Karpas-422 (cell line): ENCODE data around the gene TLK1. TPM values are rescaled to one million over a fixed set of nuclear protein-coding genes. Genes with fewer than 3 reads are reported as not detected.
"Not testable (repeated sequence)": the region's sequence is repeated elsewhere in the genome, so short reads cannot be mapped to it uniquely, and the experiment has no call there.

Experiments used
- DNase-seq: peaks from one replicate; pipeline ENCODE4 v3.0.0-alpha.2; 2015
- H2AFZ ChIP-seq: fragments of 200-600 bp; sonication (generic); 2 replicates; pipeline ENCODE4 v1.6.1; 2014; ENCODE audit warnings: antibody characterized with exemption, low read length, mixed read lengths
- H3K27ac ChIP-seq: fragments of 200-600 bp; sonication (generic); 2 replicates; pipeline ENCODE4 v1.5.1; 2014; ENCODE audit warnings: mild to moderate bottlenecking, low read length, moderate library complexity
- H3K27me3 ChIP-seq: fragments of 200-600 bp; sonication (generic); 2 replicates; pipeline ENCODE4 v1.6.1; 2014; ENCODE audit warnings: low read length, mixed read lengths
- H3K36me3 ChIP-seq: fragments of 200-600 bp; sonication (generic); 2 replicates; pipeline ENCODE4 v1.6.1; 2014; ENCODE audit warnings: low read length, mixed read lengths; ENCODE audit not compliant: insufficient read depth
- H3K4me1 ChIP-seq: fragments of 200-600 bp; sonication (generic); 2 replicates; pipeline ENCODE4 v1.6.1; 2014; ENCODE audit warnings: mild to moderate bottlenecking, low read length, mixed read lengths
- H3K4me2 ChIP-seq: fragments of 200-600 bp; sonication (generic); 2 replicates; pipeline ENCODE4 v1.6.1; 2014; ENCODE audit warnings: low read length, low read depth, mild to moderate bottlenecking; ENCODE audit not compliant: poor library complexity, severe bottlenecking
- H3K4me3 ChIP-seq: fragments of 200-600 bp; sonication (generic); 2 replicates; pipeline ENCODE4 v1.5.1; 2014; ENCODE audit warnings: mild to moderate bottlenecking, antibody characterized with exemption, low read length, mixed read lengths
- H3K79me2 ChIP-seq: fragments of 200-600 bp; sonication (generic); 2 replicates; pipeline ENCODE4 v1.6.1; 2014; ENCODE audit warnings: mild to moderate bottlenecking, low read length, mixed read lengths
- H3K9ac ChIP-seq: fragments of 200-600 bp; sonication (generic); 2 replicates; pipeline ENCODE4 v1.6.0; 2014; ENCODE audit warnings: low read length
- H3K9me2 ChIP-seq: fragments of 200-600 bp; sonication (generic), shearing (Covaris generic); replicated peaks from 2 replicates; pipeline ENCODE4 v1.6.0; 2014; ENCODE audit warnings: mild to moderate bottlenecking, low read length, moderate library complexity; ENCODE audit not compliant: insufficient read depth
- H3K9me3 ChIP-seq: fragments of 300-700, 200-600 bp; sonication (generic); 2 replicates; pipeline ENCODE4 v1.6.1; 2014; ENCODE audit warnings: low read length, mixed read lengths
- H4K20me1 ChIP-seq: fragments of 200-600 bp; sonication (generic); 2 replicates; pipeline ENCODE4 v1.6.1; 2014; ENCODE audit warnings: mild to moderate bottlenecking, antibody characterized with exemption, low read length, low read depth; ENCODE audit not compliant: insufficient read depth
- total RNA-seq: library from RNA; depleted of rRNA; stranded (reverse); fragments of >200 nt; shearing (Covaris generic); gene quantifications from 2 replicates; pipeline ENCODE4 v1.2.3, GENCODE V29; 2014; ENCODE audit warnings: low replicate concordance

The TLK1 gene
- total RNA-seq, 1 experiment from 2014 or later = 22.8 TPM

- H3K27me3 ChIP-seq = no peaks in the 10 kb centered on the region
Observed at GRCh38 chr2:171095014-171095582, 65.6 kb downstream of the TLK1 start.

GRCh38 chr2:171091517-171091916 lies 69.2 kb downstream of the TLK1 start:
- H3K36me3 ChIP-seq, H3K4me3 ChIP-seq, H4K20me1 ChIP-seq, H3K27me3 ChIP-seq, H3K9me3 ChIP-seq, H3K9me2 ChIP-seq, H3K4me2 ChIP-seq, H3K9ac ChIP-seq, H3K4me1 ChIP-seq, DNase-seq, H2AFZ ChIP-seq, H3K27ac ChIP-seq: not testable (repeated sequence)
- H3K79me2 ChIP-seq = peaks cover 96% of the 10 kb centered on the region

More at GRCh38 chr2:171095014-171095582, 65.6 kb downstream of the TLK1 start:
- H3K79me2 ChIP-seq = peaks cover 97% of the 10 kb centered on the region
- H3K36me3 ChIP-seq = peaks cover 15% of the 10 kb centered on the region; the same call in 1 of the 2 replicates
- H4K20me1 ChIP-seq = no peaks in the 10 kb centered on the region
- no peak overlapping the region for H3K9ac ChIP-seq
- no peak overlapping the region for H3K4me2 ChIP-seq
- peaks cover 4% of the 10 kb centered on the region; the same call in 1 of the 2 replicates for H3K4me1 ChIP-seq
- no peak for DNase-seq
- no peak overlapping the region for H2AFZ ChIP-seq
- no peak overlapping the region for H3K4me3 ChIP-seq
- no peaks in the 10 kb centered on the region for H3K9me2 ChIP-seq
- peaks cover 15% of the 10 kb centered on the region for H3K9me3 ChIP-seq
- no peak overlapping the region for H3K27ac ChIP-seq

- H2AFZ ChIP-seq = no peak overlapping the region
- peaks cover 7% of the 10 kb centered on the region; the same call in 1 of the 2 replicates for H3K4me1 ChIP-seq
- no peaks in the 10 kb centered on the region for H3K27me3 ChIP-seq
- 0 out of 2 replicates have a peak, but pooled peaks cover 3% of the 10 kb centered on the region for H3K36me3 ChIP-seq
- no peaks in the 10 kb centered on the region for H3K9me3 ChIP-seq
- DNase-seq = no peak
- peaks cover 96% of the 10 kb centered on the region for H3K79me2 ChIP-seq
- H3K4me3 ChIP-seq = no peak overlapping the region
- no peak overlapping the region for H3K4me2 ChIP-seq
- H3K9ac ChIP-seq = no peak overlapping the region
- H4K20me1 ChIP-seq = no peaks in the 10 kb centered on the region
- H3K27ac ChIP-seq = no peak overlapping the region
- no peaks in the 10 kb centered on the region for H3K9me2 ChIP-seq
Observed at GRCh38 chr2:171089489-171089888, 71.2 kb downstream of the TLK1 start.

DNA sequence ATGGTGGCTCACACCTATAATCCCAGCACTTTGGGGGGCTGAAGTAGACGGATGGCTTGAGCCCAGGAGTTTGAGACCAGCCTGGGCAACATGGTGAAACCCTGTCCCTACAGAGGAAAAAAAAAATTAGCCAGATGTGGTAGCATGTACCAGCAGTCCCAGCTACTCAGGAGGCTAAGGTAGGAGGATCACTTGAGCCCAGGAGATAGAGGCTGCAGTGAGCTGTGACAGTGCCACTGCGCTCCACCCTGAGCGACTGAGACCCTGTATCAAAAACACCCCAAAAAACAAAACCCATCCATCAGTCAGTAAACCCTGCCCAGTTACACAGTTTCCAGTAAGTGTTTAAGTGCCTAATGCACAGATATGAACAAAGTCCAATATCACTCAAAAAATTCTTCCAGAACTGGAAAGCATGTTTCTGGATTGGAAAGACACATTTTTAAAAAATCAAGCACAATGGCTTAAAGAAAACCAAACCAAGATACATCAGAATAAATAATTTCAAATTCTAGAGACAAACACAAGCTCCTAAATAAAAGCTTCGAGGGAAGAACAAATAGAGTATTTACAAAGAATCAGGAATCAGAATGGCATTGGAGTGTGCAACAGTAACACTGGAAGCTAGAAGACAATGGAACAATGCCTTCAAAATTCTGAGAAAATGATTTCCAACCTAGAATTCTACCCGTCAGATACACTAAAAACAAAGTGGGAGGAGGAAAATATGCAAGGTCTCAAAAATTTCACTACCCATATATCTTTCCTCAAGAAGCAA lies 72.4 kb downstream of the TLK1 start:
- Histone ChIP-seq H2AFZ (no peak overlapping the region), H3K9ac (no peak overlapping the region), H3K27me3 (no peaks in the 10 kb centered on the region), H3K27ac (no peak overlapping the region), H3K4me3 (no peak overlapping the region), H3K36me3 (0 out of 2 replicates have a peak, but pooled peaks cover 3% of the 10 kb centered on the region), H3K4me1 (peaks cover 10% of the 10 kb centered on the region; the same call in 1 of the 2 replicates), H3K9me3 (no peaks in the 10 kb centered on the region), H3K79me2 (peaks cover 96% of the 10 kb centered on the region), H4K20me1 (no peaks in the 10 kb centered on the region), H3K9me2 (no peaks in the 10 kb centered on the region), H3K4me2 (no peak overlapping the region)
- DNase-seq = no peak

DNA sequence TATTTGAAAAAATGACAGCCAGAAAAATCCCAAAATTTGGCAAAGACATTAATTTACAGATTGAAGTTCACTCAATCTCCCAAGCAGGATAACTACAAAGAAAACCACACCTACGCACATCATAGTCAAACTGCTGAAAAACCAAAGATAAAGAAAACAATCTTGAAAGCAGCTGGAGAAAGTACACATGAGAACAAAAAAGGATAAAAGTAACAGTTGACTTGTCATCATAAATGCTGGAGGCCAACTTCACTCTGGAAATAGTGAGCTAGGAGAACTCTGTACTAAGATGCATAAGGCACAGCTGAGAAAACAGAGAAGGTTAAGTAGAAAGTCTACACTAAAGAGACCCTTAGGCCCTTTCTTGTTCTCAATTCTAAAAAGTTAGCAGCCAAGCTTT lies 73.1 kb downstream of the TLK1 start:
- Histone ChIP-seq H3K36me3 (0 out of 2 replicates have a peak, but pooled peaks cover 3% of the 10 kb centered on the region), H3K4me2 (no peak overlapping the region), H4K20me1 (no peaks in the 10 kb centered on the region), H3K4me1 (peaks cover 10% of the 10 kb centered on the region; the same call in 1 of the 2 replicates), H3K9me2 (no peaks in the 10 kb centered on the region), H3K4me3 (no peak overlapping the region), H3K27me3 (no peaks in the 10 kb centered on the region), H3K79me2 (peaks cover 96% of the 10 kb centered on the region), H3K9ac (no peak overlapping the region), H3K27ac (no peak overlapping the region), H2AFZ (no peak overlapping the region), H3K9me3 (no peaks in the 10 kb centered on the region)
- DNase-seq = no peak

DNA sequence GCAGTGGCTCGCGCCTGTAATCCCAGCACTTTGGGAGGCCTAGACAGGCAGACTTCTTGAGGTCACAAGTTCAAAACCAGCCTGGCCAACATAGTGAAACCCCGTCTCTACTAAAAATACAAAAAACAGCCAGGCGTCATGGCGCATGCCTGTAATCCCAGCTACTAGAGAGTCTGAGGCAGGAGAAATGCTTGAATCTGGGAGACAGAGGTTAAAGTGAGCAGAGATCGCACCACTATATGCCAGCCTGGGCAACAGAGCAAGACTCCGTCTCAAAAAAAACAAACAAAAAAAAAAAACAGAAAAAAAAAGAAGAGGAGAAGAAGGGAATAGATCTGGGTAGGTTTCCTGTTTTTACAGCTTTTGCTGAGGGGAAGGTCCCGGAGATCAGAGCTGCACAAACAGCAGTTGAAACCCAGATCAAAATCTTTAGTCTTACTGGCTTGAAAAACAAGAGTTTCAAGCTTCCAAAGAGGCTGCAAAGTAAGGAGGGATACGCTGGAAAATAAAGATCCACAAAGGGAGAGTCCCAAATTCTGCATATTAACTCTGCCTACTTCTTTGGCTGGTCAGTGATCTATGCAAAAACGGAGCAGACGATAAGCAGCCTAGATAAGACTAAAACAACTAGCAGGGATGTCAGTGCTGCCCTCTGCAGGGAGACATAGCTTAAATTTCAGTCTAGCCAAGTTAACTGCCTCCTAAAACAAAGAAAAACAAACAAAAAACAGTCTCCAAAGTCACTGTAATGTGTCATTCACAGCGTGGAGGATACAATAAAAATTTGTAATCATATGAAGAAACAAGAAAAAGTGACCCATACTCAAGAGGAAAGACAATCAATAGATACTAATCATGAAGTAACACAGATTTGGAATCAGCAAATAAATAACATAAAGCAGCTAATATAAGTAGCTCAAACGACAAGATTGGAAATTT lies 74.1 kb downstream of the TLK1 start:
- H2AFZ ChIP-seq = no peak overlapping the region
- H3K27ac ChIP-seq = no peak overlapping the region
- no peak overlapping the region for H3K4me2 ChIP-seq
- peaks cover 10% of the 10 kb centered on the region; the same call in 1 of the 2 replicates for H3K4me1 ChIP-seq
- no peaks in the 10 kb centered on the region for H3K9me3 ChIP-seq
- H4K20me1 ChIP-seq = no peaks in the 10 kb centered on the region
- H3K9ac ChIP-seq = no peak overlapping the region
- no peaks in the 10 kb centered on the region for H3K9me2 ChIP-seq
- H3K4me3 ChIP-seq = no peak overlapping the region
- no peaks in the 10 kb centered on the region for H3K36me3 ChIP-seq
- H3K27me3 ChIP-seq = no peaks in the 10 kb centered on the region
- peak; percentile 70 for DNase-seq
- peaks cover 96% of the 10 kb centered on the region for H3K79me2 ChIP-seq

DNA sequence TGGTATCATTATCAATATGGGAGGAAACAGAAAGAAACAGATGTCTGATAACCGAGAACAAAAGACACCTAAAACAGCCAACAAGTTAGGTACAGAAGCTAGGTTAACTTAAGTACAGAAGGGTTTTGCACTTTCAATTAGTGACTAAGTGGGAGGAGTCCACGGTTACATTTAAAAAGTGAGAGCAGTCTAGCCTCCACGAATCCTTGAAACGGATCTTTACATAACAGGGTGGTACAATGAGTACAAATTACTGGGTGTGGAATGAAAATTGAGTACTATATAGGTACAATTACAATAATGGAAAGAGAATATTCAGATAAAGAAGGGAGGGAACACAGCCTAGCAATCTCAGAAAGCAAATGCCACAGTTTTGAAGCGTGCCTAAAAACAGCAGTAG lies 76.6 kb downstream of the TLK1 start:
- Histone ChIP-seq H3K4me2 (no peak overlapping the region), H3K4me3 (no peak overlapping the region), H2AFZ (no peak overlapping the region), H3K4me1 (peaks cover 6% of the 10 kb centered on the region; the same call in 1 of the 2 replicates), H3K9me3 (no peaks in the 10 kb centered on the region), H3K79me2 (peaks cover 85% of the 10 kb centered on the region), H3K27ac (no peak overlapping the region), H3K9ac (no peak overlapping the region), H3K36me3 (no peaks in the 10 kb centered on the region), H3K27me3 (no peaks in the 10 kb centered on the region), H3K9me2 (no peaks in the 10 kb centered on the region), H4K20me1 (no peaks in the 10 kb centered on the region)
- no peak for DNase-seq
